Ascending aorta (tissue), 2 donors: ENCODE measurements around the gene MYD88. TPM values are rescaled to one million over a fixed set of nuclear protein-coding genes. Genes with fewer than 3 reads are reported as not detected.

Experiments used
- DNase-seq, 2 donors: peaks; one replicate each; pipeline ENCODE4 v3.0.0-alpha.2; 2019; ENCODE audit warnings: low spot score in 2 of 2
- H3K27ac ChIP-seq, 2 donors: fragments of 200-600 bp; sonication (generic); one replicate each; pipeline ENCODE4 v1.5.1; 2016 to 2017; ENCODE audit warnings: mild to moderate bottlenecking in 1 of 2
- H3K27me3 ChIP-seq: fragments of 200-600 bp; sonication (generic); one replicate; pipeline ENCODE4 v1.5.1; 2017
- H3K36me3 ChIP-seq, 2 donors: fragments of 200-600 bp; sonication (generic); one replicate each; pipeline ENCODE4 v1.5.1; 2016
- H3K4me1 ChIP-seq, 2 donors: fragments of 200-600 bp; sonication (generic); one replicate each; pipeline ENCODE4 v1.5.1; 2016 to 2017; ENCODE audit warnings: mild to moderate bottlenecking in 1 of 2
- H3K4me3 ChIP-seq, 2 donors: fragments of 200-600 bp; sonication (generic); one replicate each; pipeline ENCODE4 v1.5.1; 2016 to 2017; ENCODE audit warnings: mild to moderate bottlenecking in 1 of 2
- H3K9me3 ChIP-seq, 2 donors: fragments of 200-600 bp; sonication (generic); one replicate each; pipeline ENCODE4 v1.5.1; 2016
- CTCF ChIP-seq, 3 experiments: fragments of 200-600 bp in 2 of 3; fragments of 450-650 bp in 1 of 3; sonication (generic) in 2 of 3; IDR thresholded peaks; one replicate each; pipeline ENCODE4 v1.5.1; 2016 to 2019; ENCODE audit warnings: antibody characterized with exemption in 3 of 3, mild to moderate bottlenecking in 1 of 3, moderate library complexity in 1 of 3
- intact Hi-C: fragments of 100-400 bp; cut with DNase I; formaldehyde crosslinking; loops from one replicate; pipeline ENCODE4 v1.15.1; 2023
- total RNA-seq: library from RNA; depleted of rRNA; stranded (reverse); fragments of >200 nt; gene quantifications from one replicate; pipeline ENCODE4 v1.1.0, GENCODE V29; 2016

Gene MYD88
- 38.8 TPM for total RNA-seq

GRCh38 chr3:38138349-38139190, at the start of gene MYD88:
TSS of gene MYD88 (plus strand) at chr3:38138661. CDS start at chr3:38138701, 40 bp downstream.
- DNase-seq = peak; percentile 44 to 91
- intact Hi-C loops = loop anchor here (5.0 to 10.0 kb wide), 3 partner anchors 209 to 1144 kb away; partner anchors contain the start of genes ACVR2B, EPM2AIP1, MLH1 and XYLB
- H3K9me3 ChIP-seq = no peaks in the 10 kb centered on the region
- no peaks in the 10 kb centered on the region for H3K27me3 ChIP-seq
- H3K27ac ChIP-seq = peak within 1 kb of the TSS; percentile 90 to 97
- H3K4me1 ChIP-seq = peaks cover 0 to 28% of the 10 kb centered on the region in 2 donors
- no peak for TF ChIP-seq CTCF (IDR thresholded peaks at IDR 0.05)
- peak within 1 kb of the TSS; percentile 87 to 88 for H3K4me3 ChIP-seq
- H3K36me3 ChIP-seq = peaks cover 13 to 24% of the 10 kb centered on the region in 2 donors

DNA sequence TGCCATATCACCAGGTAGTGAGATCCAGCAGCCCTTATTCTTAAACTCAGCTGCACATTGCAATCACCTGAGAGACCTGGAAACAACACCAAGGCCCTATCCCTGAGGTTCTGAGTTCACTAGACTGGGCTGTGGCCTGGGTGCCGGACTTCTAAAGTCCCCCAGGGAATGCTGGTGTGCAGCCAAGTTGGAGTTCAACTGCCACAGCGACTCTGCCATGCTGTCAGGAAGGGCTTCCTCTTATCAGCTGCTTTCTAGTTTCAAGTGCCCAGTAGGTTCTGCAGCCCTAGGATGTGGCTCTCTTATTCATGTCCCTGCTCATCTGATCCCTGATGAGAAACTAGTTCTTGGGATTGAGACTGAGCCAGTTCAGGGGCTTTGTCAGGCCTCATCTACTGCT, 49.3 kb upstream of the MYD88 start:
- Histone ChIP-seq H3K4me3 (no peak overlapping the region), H3K4me1 (no peaks in the 10 kb centered on the region), H3K9me3 (no peaks in the 10 kb centered on the region), H3K27ac (no peak overlapping the region), H3K27me3 (no peaks in the 10 kb centered on the region), H3K36me3 (no peaks in the 10 kb centered on the region)
- intact Hi-C loops = no loop called here
- no peak for TF ChIP-seq CTCF (IDR thresholded peaks at IDR 0.05)
- DNase-seq = no peak

DNA sequence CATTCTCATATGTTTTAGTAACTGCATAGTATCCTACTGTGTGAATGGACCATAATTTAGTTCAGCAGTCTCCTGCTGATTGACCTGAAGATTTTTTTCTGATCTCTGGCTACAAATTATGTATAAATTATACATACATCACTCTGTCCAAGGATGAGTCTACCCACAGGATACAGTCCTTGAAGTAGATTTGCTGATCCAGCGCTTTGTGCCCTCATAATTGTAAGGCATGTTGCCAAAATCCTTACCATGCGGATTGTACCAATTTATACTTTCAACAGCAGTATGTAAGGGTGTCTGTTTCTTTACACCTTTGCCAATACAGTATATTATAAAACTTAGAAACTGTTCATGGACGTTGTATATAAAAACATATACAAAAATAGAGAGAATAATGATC, 48.0 kb upstream of the MYD88 start:
- no peaks in the 10 kb centered on the region for H3K9me3 ChIP-seq
- H3K4me3 ChIP-seq = no peak overlapping the region
- DNase-seq = no peak
- H3K27ac ChIP-seq = no peak overlapping the region
- no peaks in the 10 kb centered on the region for H3K27me3 ChIP-seq
- intact Hi-C loops = no loop called here
- H3K36me3 ChIP-seq = no peaks in the 10 kb centered on the region
- H3K4me1 ChIP-seq = no peaks in the 10 kb centered on the region
- TF ChIP-seq CTCF (IDR thresholded peaks at IDR 0.05) = no peak

GRCh38 chr3:38094999-38095398, 43.5 kb upstream of the MYD88 start:
- Histone ChIP-seq H3K27me3 (no peaks in the 10 kb centered on the region), H3K9me3 (no peaks in the 10 kb centered on the region), H3K4me1 (no peaks in the 10 kb centered on the region), H3K4me3 (no peak overlapping the region), H3K36me3 (no peaks in the 10 kb centered on the region), H3K27ac (no peak overlapping the region)
- TF ChIP-seq CTCF (IDR thresholded peaks at IDR 0.05) = no peak
- peak in 1 of 2 donors; percentile 31 for DNase-seq
- intact Hi-C loops = no loop called here

DNA sequence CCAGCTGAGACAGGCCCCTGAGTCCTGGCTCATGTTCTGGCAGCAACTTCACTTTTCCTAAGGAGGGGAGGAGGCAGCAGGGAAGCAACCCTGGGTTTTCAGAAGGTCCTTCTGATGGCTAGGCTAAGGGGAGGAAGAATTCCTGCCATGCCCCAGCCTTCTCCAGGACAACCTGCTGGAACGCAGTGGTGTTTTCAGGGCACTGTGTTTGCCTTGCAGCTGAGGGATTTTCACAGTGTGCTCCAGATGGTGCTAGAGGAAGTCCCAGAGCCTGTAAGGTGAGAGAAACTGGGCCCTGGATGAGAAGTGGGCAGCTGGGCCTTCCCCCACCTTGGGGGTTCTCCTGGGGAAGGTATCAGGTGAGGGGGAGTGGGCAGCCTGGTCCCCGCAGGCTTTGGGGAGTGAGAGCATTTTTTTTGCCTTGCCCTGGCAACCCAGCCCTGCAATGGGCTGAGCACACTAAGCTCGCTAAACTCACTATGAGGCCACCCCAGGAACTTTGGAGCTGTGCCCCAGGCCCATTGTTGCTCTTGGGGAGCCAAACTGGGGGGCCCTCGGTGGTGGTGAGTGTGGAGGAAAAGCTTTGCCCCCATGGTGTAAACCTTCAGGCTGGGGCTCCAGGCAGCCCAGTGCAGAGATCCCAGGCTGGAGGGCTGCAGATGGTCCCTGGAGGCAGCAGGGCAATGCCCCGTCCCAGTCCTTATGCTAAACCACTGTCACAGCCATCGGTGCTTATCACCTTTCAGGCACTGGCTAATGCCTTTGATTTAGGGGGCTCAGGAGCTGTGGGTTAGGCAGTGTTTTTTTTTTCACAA, 42.6 kb upstream of the MYD88 start:
- no peaks in the 10 kb centered on the region for H3K4me1 ChIP-seq

More for the DNA sequence above, 42.6 kb upstream of the MYD88 start:
- Histone ChIP-seq H3K4me3 (no peak overlapping the region), H3K9me3 (no peaks in the 10 kb centered on the region), H3K36me3 (no peaks in the 10 kb centered on the region), H3K27ac (no peak overlapping the region), H3K27me3 (no peaks in the 10 kb centered on the region)
- intact Hi-C loops = no loop called here
- no peak for TF ChIP-seq CTCF (IDR thresholded peaks at IDR 0.05)
- DNase-seq = no peak
